Activated T-cell treated with anti-CD3 and anti-CD28 coated beads for 24 hours (primary cell): Measurements from ENCODE around the gene SARDH.
A peak's percentile ranks its signal among the peaks of the same experiment; 100 is the strongest.

Source experiments
- DNase-seq: peaks from one replicate; pipeline ENCODE4 v3.0.0-alpha.2; 2020; ENCODE audit warnings: low read depth

SARDH gene

GRCh38 chr9:133734590-133735414, 3.4 kb downstream of the SARDH start:
- no peak for DNase-seq

- no peak for DNase-seq
Observed at GRCh38 chr9:133733796-133734533, 4.2 kb downstream of the SARDH start.

GRCh38 chr9:133733421-133733795, 4.7 kb downstream of the SARDH start:
- no peak for DNase-seq

- DNase-seq, result no peak
Observed at GRCh38 chr9:133732639-133733408, 5.3 kb downstream of the SARDH start.

- DNase-seq, result no peak
Observed at GRCh38 chr9:133731876-133732638, 6.1 kb downstream of the SARDH start.

GRCh38 chr9:133730994-133731715, 7.0 kb downstream of the SARDH start:
- no peak for DNase-seq

GRCh38 chr9:133729617-133730281, 8.4 kb downstream of the SARDH start:
- no peak for DNase-seq

GRCh38 chr9:133728856-133729616, 9.1 kb downstream of the SARDH start:
- no peak for DNase-seq

GRCh38 chr9:133727876-133728441, 10.2 kb downstream of the SARDH start:
- DNase-seq, result no peak

- no peak for DNase-seq
Observed at GRCh38 chr9:133727277-133727875, 10.8 kb downstream of the SARDH start.

GRCh38 chr9:133726401-133727276, 11.5 kb downstream of the SARDH start:
- peak; percentile 38 for DNase-seq

- no peak for DNase-seq
Observed at GRCh38 chr9:133725886-133726285, 12.3 kb downstream of the SARDH start.

GRCh38 chr9:133718563-133719315, 19.4 kb downstream of the SARDH start:
- no peak for DNase-seq

- no peak for DNase-seq
Observed at GRCh38 chr9:133717113-133718031, 20.8 kb downstream of the SARDH start.

- DNase-seq, result no peak
Observed at GRCh38 chr9:133716564-133717112, 21.5 kb downstream of the SARDH start.
